WTC11 (cell line): ENCODE results near the gene COL27A1. TPM values are rescaled to one million over a fixed set of nuclear protein-coding genes. Genes with fewer than 3 reads are reported as not detected.
A peak's percentile ranks its signal among the peaks of the same experiment; 100 is the strongest.

Experiments
- ATAC-seq: fragments of 200-7000 bp; cut with Tn5 transposase; 2 replicates; pipeline ENCODE4 v1.10.0; 2021; ENCODE audit warnings: mild to moderate bottlenecking, moderate library complexity
- CTCF ChIA-PET: fragments of 300-600 bp; sonication (Branson Sonifier 250); formaldehyde crosslinking; loops from one replicate; lab custom pipeline; 2021; ENCODE audit warnings: antibody characterized with exemption; lab: Charles Lee
- POLR2A ChIA-PET: fragments of 350-600 bp; sonication (Branson Sonifier 250); formaldehyde crosslinking; loops from one replicate; lab custom pipeline; 2021; ENCODE audit warnings: antibody characterized with exemption; lab: Charles Lee
- DNase-seq: peaks from one replicate; pipeline ENCODE4 v3.0.0; 2021; ENCODE audit warnings: low spot score
- H3K27ac Mint-ChIP-seq: 2 replicates; pipeline ENCODE4 v1.8.0; 2021; ENCODE audit warnings: mixed read lengths
- H3K27me3 Mint-ChIP-seq: 2 replicates; pipeline ENCODE4 v1.8.0; 2021; ENCODE audit warnings: low read depth, mild to moderate bottlenecking, moderate library complexity, mixed read lengths
- H3K36me3 Mint-ChIP-seq: 2 replicates; pipeline ENCODE4 v1.8.0; 2021; ENCODE audit warnings: mixed read lengths
- H3K4me1 Mint-ChIP-seq: 2 replicates; pipeline ENCODE4 v1.8.0; 2022; ENCODE audit warnings: mixed read lengths
- H3K4me3 Mint-ChIP-seq: 2 replicates; pipeline ENCODE4 v1.8.0; 2021; ENCODE audit warnings: mild to moderate bottlenecking, moderate library complexity, mixed read lengths
- H3K9me3 Mint-ChIP-seq: 2 replicates; pipeline ENCODE4 v1.8.0; 2021; ENCODE audit warnings: mixed read lengths
- AFF4 ChIP-seq: sonication (generic); formaldehyde crosslinking; IDR thresholded peaks from 2 replicates; pipeline ENCODE4 v1.8.1; 2023; ENCODE audit warnings: mild to moderate bottlenecking, missing genetic modification reagents, borderline replicate concordance
- AR ChIP-seq: fragments of 250-450 bp; sonication (Bioruptor Pico); IDR thresholded peaks from 2 replicates; pipeline ENCODE4 v1.9.0; 2021; ENCODE audit warnings: mild to moderate bottlenecking
- CTCF ChIP-seq: fragments of 200-600 bp; IDR thresholded peaks from 2 replicates; pipeline ENCODE4 v1.8.0; 2022; ENCODE audit warnings: antibody characterized with exemption
- E2F1 ChIP-seq: sonication (generic); formaldehyde crosslinking; IDR thresholded peaks from 2 replicates; pipeline ENCODE4 v1.8.0; 2022; ENCODE audit warnings: mild to moderate bottlenecking, missing genetic modification reagents
- EMX1 ChIP-seq: fragments of 250-450 bp; sonication (Bioruptor Pico); IDR thresholded peaks from 2 replicates; pipeline ENCODE4 v1.8.0; 2021; ENCODE audit warnings: mild to moderate bottlenecking
- FOXJ3 ChIP-seq: sonication (generic); formaldehyde crosslinking; IDR thresholded peaks from 2 replicates; pipeline ENCODE4 v1.9.0; 2021; ENCODE audit warnings: missing genetic modification reagents, mild to moderate bottlenecking, borderline replicate concordance
- GTF2I ChIP-seq: fragments of 250-450 bp; sonication (Bioruptor Pico); conservative IDR thresholded peaks from 2 replicates; pipeline ENCODE4 v1.4.0; 2021; ENCODE audit warnings: mild to moderate bottlenecking
- HMGA2 ChIP-seq: fragments of 250-450 bp; sonication (Bioruptor Pico); IDR thresholded peaks from 2 replicates; pipeline ENCODE4 v1.4.0; 2021; ENCODE audit warnings: mild to moderate bottlenecking, moderate library complexity
- MYBL2 ChIP-seq: sonication (generic); formaldehyde crosslinking; IDR thresholded peaks from 2 replicates; pipeline ENCODE4 v1.8.1; 2023; ENCODE audit warnings: mild to moderate bottlenecking, moderate library complexity, missing genetic modification reagents
- NFE2L1 ChIP-seq: sonication (generic); formaldehyde crosslinking; IDR thresholded peaks from 2 replicates; pipeline ENCODE4 v1.8.1; 2023; ENCODE audit warnings: missing genetic modification reagents
- NFYB ChIP-seq: sonication (generic); formaldehyde crosslinking; conservative IDR thresholded peaks from 2 replicates; pipeline ENCODE4 v1.8.0; 2022; ENCODE audit warnings: low read depth, missing genetic modification reagents
- PRDM15 ChIP-seq: sonication (generic); formaldehyde crosslinking; IDR thresholded peaks from 2 replicates; pipeline ENCODE4 v1.8.0; 2022; ENCODE audit warnings: missing genetic modification reagents
- TCF7 ChIP-seq: sonication (generic); formaldehyde crosslinking; IDR thresholded peaks from 2 replicates; pipeline ENCODE4 v1.8.0; 2022; ENCODE audit warnings: mild to moderate bottlenecking, low read depth, missing genetic modification reagents, moderate library complexity
- ZNF281 ChIP-seq: sonication (generic); formaldehyde crosslinking; IDR thresholded peaks from 2 replicates; pipeline ENCODE4 v1.8.0; 2023; ENCODE audit warnings: mild to moderate bottlenecking, missing genetic modification reagents
- ZNF416 ChIP-seq: fragments of 250-450 bp; sonication (Bioruptor Pico); IDR thresholded peaks from 2 replicates; pipeline ENCODE4 v1.9.0; 2021; ENCODE audit warnings: mild to moderate bottlenecking, inconsistent platforms
- ZSCAN18 ChIP-seq: fragments of 250-450 bp; sonication (Bioruptor Pico); IDR thresholded peaks from 2 replicates; pipeline ENCODE4 v2.1.2; 2022; ENCODE audit warnings: mild to moderate bottlenecking, moderate library complexity
- total RNA-seq: library from RNA; stranded (reverse); gene quantifications from 3 replicates; pipeline ENCODE4 v1.2.3, GENCODE V29; 2021

COL27A1 gene
- total RNA-seq, 1 experiment from 2014 or later = 47.5 TPM

GRCh38 chr9:114338187-114338586 lies 182.8 kb downstream of the COL27A1 start:
- Mint-ChIP-seq H3K4me1 (no peaks in the 10 kb centered on the region), H3K36me3 (peaks cover 34% of the 10 kb centered on the region), H3K27me3 (no peaks in the 10 kb centered on the region), H3K27ac (no peak overlapping the region), H3K9me3 (no peaks in the 10 kb centered on the region), H3K4me3 (no peak overlapping the region)
- ChIA-PET POLR2A (no interaction called here), CTCF (interaction anchor here (1.8 to 2.9 kb wide), 6 partner anchors 11 to 68 kb away, joined by 5 to 20 read pairs (median 12); partner anchors contain the start of gene AKNA)
- no peak for TF ChIP-seq NFE2L1 (CRISPR knock-in tag)
- no peak for TF ChIP-seq NFYB
- no peak for TF ChIP-seq FOXJ3
- TF ChIP-seq ZNF416 (CRISPR knock-in tag) = no peak
- no peak for TF ChIP-seq GTF2I
- no peak for TF ChIP-seq AFF4
- no peak for TF ChIP-seq EMX1 (CRISPR knock-in tag)
- TF ChIP-seq MYBL2 (CRISPR knock-in tag) = no peak
- TF ChIP-seq ZSCAN18 (CRISPR knock-in tag) = no peak
- TF ChIP-seq HMGA2 (CRISPR knock-in tag) = no peak
- no peak for TF ChIP-seq TCF7 (CRISPR knock-in tag)
- no peak for DNase-seq
- no peak for ATAC-seq

GRCh38 chr9:114339130-114339908 lies 184.0 kb downstream of the COL27A1 start:
- H3K27ac Mint-ChIP-seq = no peak overlapping the region
- ChIA-PET POLR2A (interaction anchor here (0.6 to 1.2 kb wide), 2 partner anchors 56 to 229 kb away, joined by 3 to 8 read pairs; no protein-coding TSS in a partner anchor), CTCF (interaction anchor here (0.6 to 2.9 kb wide), 25 partner anchors 10 to 314 kb away, joined by 3 to 20 read pairs (median 4); partner anchors contain the start of gene AKNA)
- no peaks in the 10 kb centered on the region for H3K27me3 Mint-ChIP-seq
- no peak overlapping the region for H3K4me3 Mint-ChIP-seq
- DNase-seq (peak; percentile 70), ATAC-seq (peak; percentile 89)
- no peaks in the 10 kb centered on the region for H3K9me3 Mint-ChIP-seq
- H3K4me1 Mint-ChIP-seq = no peaks in the 10 kb centered on the region
- H3K36me3 Mint-ChIP-seq = peaks cover 35% of the 10 kb centered on the region
- TF ChIP-seq ZNF281 (CRISPR knock-in tag) = no peak
- peak; percentile 86 for TF ChIP-seq CTCF
- TF ChIP-seq AR = no peak
- no peak for TF ChIP-seq PRDM15
- no peak for TF ChIP-seq E2F1 (CRISPR knock-in tag)
